ENCODE measurements around the gene LSAMP. TPM values are rescaled to one million over a fixed set of nuclear protein-coding genes. Genes with fewer than 3 reads are reported as not detected.

The LSAMP gene
- total RNA-seq, 1 experiment from 2014 or later: 5.7 TPM

- TF ChIP-seq ATF1 (CRISPR knock-in tag; IDR thresholded peaks at IDR 0.05) (no peak), MXD4 (CRISPR knock-in tag; IDR thresholded peaks at IDR 0.05; ENCODE audit: borderline replicate concordance) (no peak), RELA (CRISPR knock-in tag; IDR thresholded peaks at IDR 0.05; ENCODE audit: borderline replicate concordance) (no peak), ETV6 (CRISPR knock-in tag; IDR thresholded peaks at IDR 0.05) (no peak), TEAD1 (CRISPR knock-in tag; IDR thresholded peaks at IDR 0.05) (no peak), STAT6 (CRISPR knock-in tag; conservative IDR thresholded peaks at IDR 0.05; ENCODE audit: low read depth) (no peak)
These were observed 396.3 kb downstream of the LSAMP start (continued) for GRCh38 chr3:116048991-116049390.

- H3K27me3 Mint-ChIP-seq (ENCODE audit: low read depth): no peaks in the 10 kb centered on the region
- H3K9me3 Mint-ChIP-seq: no peaks in the 10 kb centered on the region
- H3K4me3 Mint-ChIP-seq: no peak overlapping the region
- POLR2A ChIA-PET: no interaction called here
- H3K4me1 Mint-ChIP-seq: peaks cover 15% of the 10 kb centered on the region
- no peak for DNase-seq (ENCODE audit: low spot score)
- TF ChIP-seq ZNF512 (CRISPR knock-in tag; IDR thresholded peaks at IDR 0.05; ENCODE audit: borderline replicate concordance): no peak
- TF ChIP-seq ZBTB21 (CRISPR knock-in tag; IDR thresholded peaks at IDR 0.05; ENCODE audit: borderline replicate concordance): no peak
- no peak for TF ChIP-seq PREB (CRISPR knock-in tag; IDR thresholded peaks at IDR 0.05; ENCODE audit: borderline replicate concordance)
- TF ChIP-seq CTCF (IDR thresholded peaks at IDR 0.05): no peak
- no peak for TF ChIP-seq HMGA2 (CRISPR knock-in tag; IDR thresholded peaks at IDR 0.05)
- TF ChIP-seq GABPB1 (CRISPR knock-in tag; IDR thresholded peaks at IDR 0.05): no peak
- no peak for TF ChIP-seq ZNF423 (CRISPR knock-in tag; IDR thresholded peaks at IDR 0.05)
- TF ChIP-seq NR2C2 (CRISPR knock-in tag; IDR thresholded peaks at IDR 0.05): no peak
- no peak for TF ChIP-seq EMX1 (CRISPR knock-in tag; IDR thresholded peaks at IDR 0.05)
- TF ChIP-seq SMAD4 (CRISPR knock-in tag; IDR thresholded peaks at IDR 0.05): no peak
- TF ChIP-seq MYBL2 (CRISPR knock-in tag; IDR thresholded peaks at IDR 0.05): no peak
- no peak for TF ChIP-seq ZNF232 (CRISPR knock-in tag; IDR thresholded peaks at IDR 0.05)
- no peak for TF ChIP-seq ERG (CRISPR knock-in tag; IDR thresholded peaks at IDR 0.05)
- no peak for TF ChIP-seq ELF4 (CRISPR knock-in tag; IDR thresholded peaks at IDR 0.05; ENCODE audit: low read depth)
- no peak for TF ChIP-seq ZNF532 (CRISPR knock-in tag; IDR thresholded peaks at IDR 0.05; ENCODE audit: borderline replicate concordance)
- no peak for TF ChIP-seq NFATC4 (CRISPR knock-in tag; IDR thresholded peaks at IDR 0.05)
- CTCF ChIA-PET: interaction anchor here (1.5 kb wide), 1 partner anchor 60 kb away, joined by 4 read pairs; no protein-coding TSS in a partner anchor
- H3K27ac Mint-ChIP-seq: no peak overlapping the region
- H3K36me3 Mint-ChIP-seq: no peaks in the 10 kb centered on the region
- no peak for ATAC-seq
These were observed 398.9 kb downstream of the LSAMP start for GRCh38 chr3:116046350-116046749.
